H1 (cell line): ENCODE measurements around the gene ARHGEF4. TPM values are rescaled to one million over a fixed set of nuclear protein-coding genes. Genes with fewer than 3 reads are reported as not detected.

Source experiments
- CTCF ChIA-PET: fragments of 300-600 bp; sonication (Branson Sonifier 250); formaldehyde crosslinking; loops from one replicate; lab custom pipeline; 2021; ENCODE audit not compliant: partially characterized antibody; lab: Charles Lee
- POLR2A ChIA-PET: fragments of 300-600 bp; sonication (Branson Sonifier 250); formaldehyde crosslinking; loops from one replicate; lab custom pipeline; 2021; ENCODE audit warnings: inconsistent platforms; ENCODE audit not compliant: partially characterized antibody; lab: Charles Lee
- DNase-seq, 2 experiments: peaks; one replicate each; pipeline versions ENCODE4 v3.0.0 to v3.0.0-alpha.2; 2010 to 2022; ENCODE audit warnings: low spot score in 2 of 2, low read depth in 1 of 2, mixed read lengths in 1 of 2
- FAIRE-seq: peaks from 2 replicates; lab custom pipeline; 2011; peaks lifted over from hg19 to GRCh38; lab: Jason Lieb, UNC
- H2AFZ ChIP-seq: 2 replicates; pipeline ENCODE4 v1.8.1; 2012; ENCODE audit warnings: low read length, inconsistent platforms
- H2AK5ac ChIP-seq: 2 replicates; pipeline ENCODE4 v1.6.1; 2013; ENCODE audit warnings: low read depth, low read length
- H2BK120ac ChIP-seq: replicated peaks from 2 replicates; pipeline ENCODE3; 2013; ENCODE audit warnings: low read depth, low read length, inconsistent platforms
- H2BK12ac ChIP-seq: 2 replicates; pipeline ENCODE4 v1.6.1; 2013; ENCODE audit warnings: low read depth, low read length
- H2BK15ac ChIP-seq: 2 replicates; pipeline ENCODE4 v1.6.1; 2013; ENCODE audit warnings: low read length
- H2BK20ac ChIP-seq: 2 replicates; pipeline ENCODE4 v1.6.1; 2013; ENCODE audit warnings: low read length
- H2BK5ac ChIP-seq: 2 replicates; pipeline ENCODE4 v1.6.1; 2013; ENCODE audit warnings: low read depth, low read length
- H3K14ac ChIP-seq: 2 replicates; pipeline ENCODE4 v1.6.1; 2013; ENCODE audit warnings: inconsistent platforms; ENCODE audit not compliant: insufficient read length
- H3K18ac ChIP-seq: 2 replicates; pipeline ENCODE4 v1.6.1; 2013; ENCODE audit warnings: low read length; ENCODE audit errors: extremely low read depth
- H3K23ac ChIP-seq: 2 replicates; pipeline ENCODE4 v1.6.1; 2013; ENCODE audit warnings: inconsistent platforms; ENCODE audit not compliant: insufficient read length
- H3K23me2 ChIP-seq: 2 replicates; pipeline ENCODE4 v1.6.1; 2013; ENCODE audit warnings: low read depth, low read length
- H3K27ac ChIP-seq: 2 replicates; pipeline ENCODE4 v1.6.1; 2011; ENCODE audit warnings: low read depth, low read length, inconsistent platforms
- H3K27me3 ChIP-seq, 4 experiments: replicated peaks in 1 of 4; 1 replicate in 1 of 4; 2 replicates in 3 of 4; pipeline versions ENCODE4 v1.6.1 to v1.8.1; 2011 to 2013; ENCODE audit warnings: low read length in 3 of 4, mild to moderate bottlenecking in 3 of 4, inconsistent platforms in 2 of 4, mixed read lengths in 2 of 4, moderate library complexity in 1 of 4; ENCODE audit not compliant: control insufficient read depth in 3 of 4, insufficient read depth in 3 of 4; ENCODE audit errors: extremely low read depth in 1 of 4
- H3K36me3 ChIP-seq, 4 experiments: 2 replicates each; pipeline versions ENCODE4 v1.6.1 to v1.8.1; 2011 to 2013; ENCODE audit warnings: mild to moderate bottlenecking in 4 of 4, low read length in 3 of 4, moderate library complexity in 2 of 4, control low read depth in 1 of 4, inconsistent platforms in 1 of 4; ENCODE audit not compliant: insufficient read depth in 4 of 4, control insufficient read depth in 2 of 4
- H3K4ac ChIP-seq: replicated peaks from 2 replicates; pipeline ENCODE3; 2013; ENCODE audit warnings: low read length, low read depth, mixed read lengths, inconsistent platforms; ENCODE audit not compliant: insufficient read length
- H3K4me1 ChIP-seq, 4 experiments: replicated peaks in 1 of 4; 1 replicate in 1 of 4; 2 replicates in 3 of 4; pipeline versions ENCODE4 v1.6.1 to v1.8.1; 2011 to 2013; ENCODE audit warnings: low read length in 3 of 4, inconsistent platforms in 2 of 4, mixed read lengths in 1 of 4; ENCODE audit not compliant: insufficient read depth in 4 of 4, control insufficient read depth in 3 of 4
- H3K4me2 ChIP-seq, 2 experiments: 2 replicates each; pipeline versions ENCODE4 v1.6.1 to v1.8.1; 2011 to 2013; ENCODE audit warnings: low read depth in 2 of 2, low read length in 2 of 2, control low read depth in 1 of 2, inconsistent platforms in 1 of 2, mild to moderate bottlenecking in 1 of 2; ENCODE audit not compliant: insufficient read depth in 1 of 2
- H3K4me3 ChIP-seq, 4 experiments: fragments of 200-600, 300-600 bp in 1 of 4; sonication (generic), shearing (Covaris generic), sonication (Bioruptor Twin) in 1 of 4; 2 replicates each; pipeline versions ENCODE4 v1.5.1 to v1.8.1; 2011 to 2016; ENCODE audit warnings: low read length in 4 of 4, low read depth in 3 of 4, control low read depth in 2 of 4, inconsistent platforms in 2 of 4, mild to moderate bottlenecking in 2 of 4, mixed read lengths in 1 of 4, moderate library complexity in 1 of 4; ENCODE audit not compliant: insufficient read depth in 2 of 4; ENCODE audit errors: extremely low read depth in 1 of 4
- H3K56ac ChIP-seq: replicated peaks from 2 replicates; pipeline ENCODE3; 2013; ENCODE audit warnings: low read depth, mild to moderate bottlenecking, mixed read lengths, low read length, inconsistent platforms; ENCODE audit not compliant: insufficient read length
- H3K79me1 ChIP-seq: 2 replicates; pipeline ENCODE4 v1.6.1; 2013; ENCODE audit warnings: low read depth, low read length, control low read depth
- H3K79me2 ChIP-seq, 2 experiments: 2 replicates each; pipeline versions ENCODE4 v1.6.1 to v1.8.1; 2012 to 2013; ENCODE audit warnings: low read length in 2 of 2, mild to moderate bottlenecking in 2 of 2, inconsistent platforms in 1 of 2; ENCODE audit not compliant: insufficient read depth in 2 of 2, control insufficient read depth in 1 of 2
- H3K9ac ChIP-seq, 4 experiments: replicated peaks in 1 of 4; 1 replicate in 1 of 4; 2 replicates in 3 of 4; pipeline versions ENCODE4 v1.6.1 to v1.8.1; 2011 to 2013; ENCODE audit warnings: low read depth in 3 of 4, low read length in 3 of 4, control low read depth in 2 of 4, mild to moderate bottlenecking in 2 of 4, moderate library complexity in 2 of 4, inconsistent platforms in 1 of 4; ENCODE audit errors: extremely low read depth in 1 of 4
- H3K9me3 ChIP-seq, 2 experiments: 2 replicates each; pipeline versions ENCODE4 v1.6.1 to v1.8.1; 2012 to 2013; ENCODE audit warnings: mild to moderate bottlenecking in 2 of 2, moderate library complexity in 2 of 2, control low read depth in 1 of 2, inconsistent platforms in 1 of 2, low read depth in 1 of 2, low read length in 1 of 2, mixed read lengths in 1 of 2; ENCODE audit not compliant: insufficient read depth in 2 of 2
- H4K20me1 ChIP-seq, 2 experiments: replicated peaks in 1 of 2; 2 replicates each; pipeline versions ENCODE3 to v1.8.1; 2011 to 2013; ENCODE audit warnings: inconsistent platforms in 2 of 2, low read length in 2 of 2, mild to moderate bottlenecking in 1 of 2; ENCODE audit not compliant: insufficient read depth in 2 of 2, control insufficient read depth in 1 of 2
- H4K5ac ChIP-seq: 2 replicates; pipeline ENCODE4 v1.6.1; 2013; ENCODE audit warnings: low read length, low read depth, mixed read lengths, inconsistent platforms; ENCODE audit not compliant: insufficient read length
- H4K8ac ChIP-seq: 2 replicates; pipeline ENCODE4 v1.8.0; 2013; ENCODE audit warnings: mild to moderate bottlenecking, moderate library complexity, low read length, inconsistent platforms; ENCODE audit not compliant: insufficient read depth; ENCODE audit errors: extremely low read depth
- H4K91ac ChIP-seq: replicated peaks from 2 replicates; pipeline ENCODE3; 2013; ENCODE audit warnings: low read length, mixed read lengths, inconsistent platforms; ENCODE audit not compliant: insufficient read length
- NANOG ChIP-seq: IDR thresholded peaks from 2 replicates; pipeline ENCODE4 v1.6.1; 2011; ENCODE audit warnings: low read length, low read depth, mild to moderate bottlenecking, inconsistent platforms; ENCODE audit not compliant: insufficient read depth, poor library complexity, severe bottlenecking
- PHF8 ChIP-seq: fragments of 200-600 bp; sonication (generic); conservative IDR thresholded peaks from 2 replicates; pipeline ENCODE4 v1.7.1; 2012; ENCODE audit warnings: low read depth, mild to moderate bottlenecking, inconsistent platforms, low read length, moderate library complexity
- POU5F1 ChIP-seq: IDR thresholded peaks from 2 replicates; pipeline ENCODE4 v1.6.1; 2011; ENCODE audit warnings: low read depth, mild to moderate bottlenecking, low read length, moderate library complexity
- RAD21 ChIP-seq, 2 experiments: IDR thresholded peaks in 1 of 2; conservative IDR thresholded peaks in 1 of 2; 2 replicates each; pipeline ENCODE4 v1.6.1; 2011; ENCODE audit warnings: low read depth in 2 of 2, low read length in 2 of 2, improper control_type of control experiment in 1 of 2, inconsistent platforms in 1 of 2, mild to moderate bottlenecking in 1 of 2, moderate library complexity in 1 of 2
- WGBS, 2 experiments: shearing (Covaris generic) in 1 of 2; methylation state at CpG; one replicate each; pipeline versions ENCODE4 v1.1.6 to v1.1.7; 2013 to 2015; ENCODE audit warnings: low lambda C conversion rate in 2 of 2, mixed read lengths in 2 of 2, inconsistent platforms in 1 of 2, low coverage in 1 of 2, missing lambda C conversion rate in 1 of 2; ENCODE audit not compliant: insufficient replicate concordance in 2 of 2, insufficient coverage in 1 of 2, insufficient read length in 1 of 2; ENCODE audit errors: extremely low coverage in 1 of 2, missing lambda C conversion rate in 1 of 2; 5-methylcytosine and 5-hydroxymethylcytosine counted together
- polyA plus RNA-seq, 7 experiments: library from polyadenylated mRNA; depleted of rRNA in 3 of 7; stranded (reverse) in 5 of 7; unstranded in 2 of 7; fragments of >200 nt in 5 of 7; fragments of 200-250 nt in 2 of 7; gene quantifications; 1 replicate in 5 of 7; 2 replicates in 1 of 7; 4 replicates in 1 of 7; pipeline versions ENCODE4 v1.2.1 to v1.2.3, GENCODE V29; 2011 to 2013; ENCODE audit warnings: missing spikeins in 2 of 7, mixed read lengths in 2 of 7
- total RNA-seq: library from RNA; stranded (reverse); fragmentation: NEBNext Ultra II Directional; extraction: Animal tissue kit (Norgen Biotek cat#: 25700); gene quantifications from 2 replicates; pipeline ENCODE4 v1.2.1, GENCODE V29; 2021

ARHGEF4 gene
- total and polyA plus RNA-seq, 2 of the 8 experiments (the other 6 are each of a cell fraction or from before 2014, with no cell fraction given): 10.6 to 14.6 TPM

GRCh38 chr2:131085646-131086045, 248.9 kb downstream of the ARHGEF4 start:
- ChIA-PET POLR2A (interaction anchor here (1.4 kb wide), 1 partner anchor 11 kb away, joined by 4 read pairs; no protein-coding TSS in a partner anchor), CTCF (interaction anchor here (1.2 kb wide), 1 partner anchor 19 kb away, joined by 3 read pairs; no protein-coding TSS in a partner anchor)
- Histone ChIP-seq H2BK5ac (no peak overlapping the region), H3K27me3 (no peaks in the 10 kb centered on the region), H3K4me1 (peaks cover 0 to 13% (median 6%) of the 10 kb centered on the region in 4 experiments; a peak in 4 of 7 replicates), H2AK5ac (no peak overlapping the region), H4K20me1 (peaks cover 12 to 27% of the 10 kb centered on the region in 2 experiments), H3K4ac (no peak overlapping the region), H2AFZ (no peak overlapping the region), H2BK20ac (no peak overlapping the region), H4K91ac (no peak overlapping the region), H3K4me3 (no peak overlapping the region), H3K36me3 (peaks cover 9 to 67% (median 33%) of the 10 kb centered on the region in 4 experiments), H3K14ac (no peak overlapping the region), H2BK12ac (no peak overlapping the region), H3K79me2 (peaks cover 48 to 98% of the 10 kb centered on the region in 2 experiments), H2BK15ac (no peak overlapping the region), H3K23ac (no peak overlapping the region), H3K27ac (no peak overlapping the region), H3K9me3 (no peaks in the 10 kb centered on the region), H3K9ac (no peak overlapping the region; a peak in 1 of 7 replicates), H3K56ac (no peak overlapping the region), H3K79me1 (peaks cover 2% of the 10 kb centered on the region), H3K4me2 (no peak overlapping the region), H2BK120ac (no peak overlapping the region), H4K8ac (no peak overlapping the region), H3K23me2 (no peaks in the 10 kb centered on the region), H3K18ac (no peak overlapping the region), H4K5ac (no peak overlapping the region)
- DNase-seq (no peak), FAIRE-seq (no peak)
- 87% methylated on average over 2 of the region's 2 CpGs; no CpG with 5 or more reads in 1 of the 2 experiments for WGBS, 2 experiments
- TF ChIP-seq PHF8 (no peak), POU5F1 (no peak), NANOG (no peak), RAD21 (IDR thresholded peaks at IDR 0.05 in 1 of 2, conservative IDR thresholded peaks at IDR 0.05 in 1 of 2; ENCODE audit: low read depth in 2 of 2, low read length in 2 of 2) (no peak)
